GM21367 (cell line): ENCODE results near the gene EMX1.

Source experiments
- ATAC-seq: cut with Tn5 transposase; IDR thresholded peaks from one replicate; pipeline ENCODE4 v1.9.1; 2021; ENCODE audit not compliant: unreplicated experiment

The EMX1 gene

GRCh38 chr2:72956050-72956395 is 38.7 kb downstream of the EMX1 start:
- no peak for ATAC-seq

GRCh38 chr2:72956936-72957335 is 39.6 kb downstream of the EMX1 start:
- no peak for ATAC-seq

- ATAC-seq, result no peak
Observed at GRCh38 chr2:72958542-72959385, 41.4 kb downstream of the EMX1 start.

GRCh38 chr2:72959554-72959953 is 42.2 kb downstream of the EMX1 start:
- ATAC-seq, result no peak

GRCh38 chr2:72959995-72960981 is 43.0 kb downstream of the EMX1 start:
- ATAC-seq, result no peak

- no peak for ATAC-seq
Observed at GRCh38 chr2:72961036-72961720, 43.9 kb downstream of the EMX1 start.

- ATAC-seq, result no peak
Observed at GRCh38 chr2:72961853-72962468, 44.6 kb downstream of the EMX1 start.

GRCh38 chr2:72962911-72963310 is 45.6 kb downstream of the EMX1 start:
- ATAC-seq, result no peak

GRCh38 chr2:72963423-72964145 is 46.3 kb downstream of the EMX1 start:
- no peak for ATAC-seq

GRCh38 chr2:72964146-72964525 is 46.8 kb downstream of the EMX1 start:
- no peak for ATAC-seq

GRCh38 chr2:72965016-72965415 is 47.7 kb downstream of the EMX1 start:
- ATAC-seq, result no peak

GRCh38 chr2:72965770-72966450 is 48.6 kb downstream of the EMX1 start:
- no peak for ATAC-seq

GRCh38 chr2:72968286-72968685 is 51.0 kb downstream of the EMX1 start:
- no peak for ATAC-seq

- ATAC-seq, result no peak
Observed at GRCh38 chr2:72969706-72970105, 52.4 kb downstream of the EMX1 start.

GRCh38 chr2:72971036-72971435 is 53.7 kb downstream of the EMX1 start:
- ATAC-seq, result no peak

- ATAC-seq, result no peak
Observed at GRCh38 chr2:72972352-72973136, 55.2 kb downstream of the EMX1 start.

GRCh38 chr2:72973137-72973535 is 55.8 kb downstream of the EMX1 start:
- ATAC-seq, result no peak

- ATAC-seq, result peak; percentile 86
Observed at GRCh38 chr2:72973566-72974435, 56.5 kb downstream of the EMX1 start.
